NCI-H510A (cell line): ENCODE data around the gene COL26A1.
"Not testable (repeated sequence)": the region's sequence is repeated elsewhere in the genome, so short reads cannot be mapped to it uniquely, and the experiment has no call there.

Source experiments
- DNase-seq: peaks from one replicate; lab custom pipeline; 2025; lab: John Stamatoyannopoulos, UW

Gene COL26A1

GRCh38 chr7:101442426-101443070, 79.9 kb downstream of the COL26A1 start:
- no peak for DNase-seq

- no peak for DNase-seq
Observed at GRCh38 chr7:101450064-101450463, 87.4 kb downstream of the COL26A1 start.

- no peak for DNase-seq
Observed at GRCh38 chr7:101453617-101454016, 90.9 kb downstream of the COL26A1 start.

- DNase-seq = no peak
Observed at GRCh38 chr7:101457001-101457750, 94.5 kb downstream of the COL26A1 start.

- DNase-seq = no peak
Observed at GRCh38 chr7:101465131-101465530, 102.5 kb downstream of the COL26A1 start.

- no peak for DNase-seq
Observed at GRCh38 chr7:101465576-101466196, 103.0 kb downstream of the COL26A1 start.

- DNase-seq = no peak
Observed at GRCh38 chr7:101466871-101467270, 104.2 kb downstream of the COL26A1 start.

- DNase-seq = no peak
Observed at GRCh38 chr7:101468546-101469275, 106.0 kb downstream of the COL26A1 start.

- DNase-seq = no peak
Observed at GRCh38 chr7:101470668-101471487, 108.2 kb downstream of the COL26A1 start.

GRCh38 chr7:101474178-101474577, 111.5 kb downstream of the COL26A1 start:
- no peak for DNase-seq

- DNase-seq = not testable (repeated sequence)
Observed at GRCh38 chr7:101475691-101476090, 113.0 kb downstream of the COL26A1 start.

- DNase-seq = no peak
Observed at GRCh38 chr7:101479217-101479616, 116.5 kb downstream of the COL26A1 start.

- not testable (repeated sequence) for DNase-seq
Observed at GRCh38 chr7:101486056-101486432, 123.4 kb downstream of the COL26A1 start.

- DNase-seq = no peak
Observed at GRCh38 chr7:101486433-101487104, 123.9 kb downstream of the COL26A1 start.

- no peak for DNase-seq
Observed at GRCh38 chr7:101487105-101487458, 124.4 kb downstream of the COL26A1 start.

- DNase-seq = no peak
Observed at GRCh38 chr7:101487753-101488152, 125.1 kb downstream of the COL26A1 start.

GRCh38 chr7:101488826-101489572, 126.3 kb downstream of the COL26A1 start:
- no peak for DNase-seq

GRCh38 chr7:101490439-101490838, 127.8 kb downstream of the COL26A1 start:
- DNase-seq = not testable (repeated sequence)

- not testable (repeated sequence) for DNase-seq
Observed at GRCh38 chr7:101491442-101491841, 128.8 kb downstream of the COL26A1 start.

GRCh38 chr7:101494602-101495329, 132.1 kb downstream of the COL26A1 start:
- DNase-seq = no peak
